CD4-positive, alpha-beta T cell (primary cell): ENCODE results near the gene KCNQ1. TPM values are rescaled to one million over a fixed set of nuclear protein-coding genes. Genes with fewer than 3 reads are reported as not detected.
A peak's percentile ranks its signal among the peaks of the same experiment; 100 is the strongest.

ENCODE experiments used
- ATAC-seq: fragments of 200-7000 bp; cut with Tn5 transposase; one replicate; pipeline ENCODE4 v1.10.0; 2022; ENCODE audit warnings: mild to moderate bottlenecking; ENCODE audit not compliant: poor library complexity
- CTCF ChIA-PET: fragments of 350-600 bp; sonication (Branson Sonifier 250); formaldehyde crosslinking; loops from one replicate; lab custom pipeline; 2021; ENCODE audit warnings: antibody characterized with exemption, inconsistent platforms; lab: Charles Lee
- POLR2A ChIA-PET: fragments of 350-600 bp; sonication (Branson Sonifier 250); formaldehyde crosslinking; loops from one replicate; lab custom pipeline; 2021; ENCODE audit warnings: antibody characterized with exemption, inconsistent platforms; lab: Charles Lee
- DNase-seq, 14 experiments: peaks; one replicate each; pipeline ENCODE4 v3.0.0-alpha.2; 2013 to 2020; ENCODE audit warnings: mixed read lengths in 2 of 14
- H3K27ac ChIP-seq, 2 donors: one replicate each; pipeline versions ENCODE4 v1.5.1 to v1.7.0; 2013; ENCODE audit warnings: low read length in 2 of 2, low read depth in 1 of 2, mild to moderate bottlenecking in 1 of 2
- H3K27me3 ChIP-seq, 2 experiments: 1 replicate in 1 of 2; 2 replicates in 1 of 2; pipeline versions ENCODE4 v1.6.1 to v1.7.0; 2013; ENCODE audit warnings: low read length in 2 of 2, control low read depth in 1 of 2, mild to moderate bottlenecking in 1 of 2, moderate library complexity in 1 of 2; ENCODE audit not compliant: insufficient read depth in 2 of 2, control insufficient read depth in 1 of 2
- H3K36me3 ChIP-seq: one replicate; pipeline ENCODE4 v1.6.1; 2013; ENCODE audit warnings: low read length, control low read depth; ENCODE audit not compliant: insufficient read depth
- H3K4me1 ChIP-seq: one replicate; pipeline ENCODE4 v1.6.1; 2013; ENCODE audit warnings: low read length, control low read depth; ENCODE audit not compliant: insufficient read depth
- H3K4me3 ChIP-seq: one replicate; pipeline ENCODE4 v1.5.1; 2013; ENCODE audit warnings: mild to moderate bottlenecking, low read length, moderate library complexity
- H3K9me3 ChIP-seq, 2 experiments: 1 replicate in 1 of 2; 2 replicates in 1 of 2; pipeline versions ENCODE4 v1.6.1 to v1.7.0; 2013; ENCODE audit warnings: low read length in 2 of 2, mild to moderate bottlenecking in 2 of 2, control low read depth in 1 of 2, moderate library complexity in 1 of 2; ENCODE audit not compliant: control insufficient read depth in 1 of 2, insufficient read depth in 1 of 2
- H3K27ac Mint-ChIP-seq: one replicate; pipeline ENCODE4 v1.8.0; 2020; ENCODE audit warnings: mixed read lengths
- H3K27me3 Mint-ChIP-seq: one replicate; pipeline ENCODE4 v1.8.0; 2021; ENCODE audit warnings: mixed read lengths
- H3K36me3 Mint-ChIP-seq: one replicate; pipeline ENCODE4 v1.8.0; 2021; ENCODE audit warnings: low read depth, mixed read lengths
- H3K4me1 Mint-ChIP-seq: one replicate; pipeline ENCODE4 v1.8.0; 2021; ENCODE audit warnings: low read depth, mixed read lengths
- H3K4me3 Mint-ChIP-seq: one replicate; pipeline ENCODE4 v1.8.0; 2020; ENCODE audit warnings: mild to moderate bottlenecking, mixed read lengths
- H3K9me3 Mint-ChIP-seq: one replicate; pipeline ENCODE4 v1.8.0; 2020; ENCODE audit warnings: mixed read lengths
- intact Hi-C, 2 experiments: fragments of 100-400 bp; cut with DNase I in 1 of 2; cut with micrococcal nuclease in 1 of 2; formaldehyde crosslinking; loops; one replicate each; pipeline versions ENCODE4 v1.15.1 to v1.9.0; 2023 to 2025; cut with DNase I, micrococcal nuclease
- total RNA-seq, 174 experiments: library from RNA in 2 of 174; stranded (reverse) in 2 of 174; gene quantifications; one replicate each; pipeline ENCODE4 v1.2.3 and lab custom pipeline; 2021 to 2026
- TF ChIP-seq, protein P1 (sequence below): fragments of 200-600 bp; IDR thresholded peaks from one replicate; pipeline ENCODE4 v1.8.0; 2022; ENCODE audit warnings: antibody characterized with exemption, mild to moderate bottlenecking

Gene KCNQ1
- total RNA-seq, 2 experiments from 2014 or later: 31.3 to 33.1 TPM

DNA sequence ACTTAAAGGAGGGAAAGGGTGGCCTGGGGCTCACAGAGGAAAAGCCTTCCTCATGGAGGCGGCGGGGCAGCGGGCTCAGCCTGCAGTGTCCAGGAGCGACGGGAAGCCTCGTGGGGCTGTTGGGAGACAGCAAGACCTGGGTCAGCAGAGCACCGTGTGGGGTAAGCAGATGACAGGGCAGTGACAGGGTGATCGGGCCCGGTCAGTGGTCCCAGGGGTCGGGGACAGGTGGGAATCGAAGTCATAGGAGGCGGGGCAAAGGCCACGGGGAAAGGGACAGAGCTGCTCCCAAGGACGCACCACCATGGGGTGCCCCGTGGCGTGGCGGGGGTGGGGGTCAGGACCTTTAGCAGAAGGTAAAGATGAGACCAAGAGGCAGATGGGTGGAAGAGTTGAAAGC lies 390.9 kb downstream of the KCNQ1 start:
- POLR2A ChIA-PET: no interaction called here
- intact Hi-C loops: no loop called here
- H3K36me3 Mint-ChIP-seq: no peaks in the 10 kb centered on the region
- no peaks in the 10 kb centered on the region for H3K27me3 Mint-ChIP-seq
- ATAC-seq (no peak), DNase-seq (no peak)
- no peak overlapping the region for H3K27ac Mint-ChIP-seq
- H3K9me3 Mint-ChIP-seq: no peaks in the 10 kb centered on the region
- H3K4me1 ChIP-seq: no peaks in the 10 kb centered on the region
- H3K27ac ChIP-seq: no peak overlapping the region
- no peaks in the 10 kb centered on the region for H3K36me3 ChIP-seq
- no peaks in the 10 kb centered on the region for H3K4me1 Mint-ChIP-seq
- TF ChIP-seq, protein P1, sequence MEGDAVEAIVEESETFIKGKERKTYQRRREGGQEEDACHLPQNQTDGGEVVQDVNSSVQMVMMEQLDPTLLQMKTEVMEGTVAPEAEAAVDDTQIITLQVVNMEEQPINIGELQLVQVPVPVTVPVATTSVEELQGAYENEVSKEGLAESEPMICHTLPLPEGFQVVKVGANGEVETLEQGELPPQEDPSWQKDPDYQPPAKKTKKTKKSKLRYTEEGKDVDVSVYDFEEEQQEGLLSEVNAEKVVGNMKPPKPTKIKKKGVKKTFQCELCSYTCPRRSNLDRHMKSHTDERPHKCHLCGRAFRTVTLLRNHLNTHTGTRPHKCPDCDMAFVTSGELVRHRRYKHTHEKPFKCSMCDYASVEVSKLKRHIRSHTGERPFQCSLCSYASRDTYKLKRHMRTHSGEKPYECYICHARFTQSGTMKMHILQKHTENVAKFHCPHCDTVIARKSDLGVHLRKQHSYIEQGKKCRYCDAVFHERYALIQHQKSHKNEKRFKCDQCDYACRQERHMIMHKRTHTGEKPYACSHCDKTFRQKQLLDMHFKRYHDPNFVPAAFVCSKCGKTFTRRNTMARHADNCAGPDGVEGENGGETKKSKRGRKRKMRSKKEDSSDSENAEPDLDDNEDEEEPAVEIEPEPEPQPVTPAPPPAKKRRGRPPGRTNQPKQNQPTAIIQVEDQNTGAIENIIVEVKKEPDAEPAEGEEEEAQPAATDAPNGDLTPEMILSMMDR: no peak
- H3K4me3 ChIP-seq: no peak overlapping the region
- H3K9me3 ChIP-seq: no peaks in the 10 kb centered on the region
- no peaks in the 10 kb centered on the region for H3K27me3 ChIP-seq
- no peak overlapping the region for H3K4me3 Mint-ChIP-seq
- CTCF ChIA-PET: no interaction called here

DNA sequence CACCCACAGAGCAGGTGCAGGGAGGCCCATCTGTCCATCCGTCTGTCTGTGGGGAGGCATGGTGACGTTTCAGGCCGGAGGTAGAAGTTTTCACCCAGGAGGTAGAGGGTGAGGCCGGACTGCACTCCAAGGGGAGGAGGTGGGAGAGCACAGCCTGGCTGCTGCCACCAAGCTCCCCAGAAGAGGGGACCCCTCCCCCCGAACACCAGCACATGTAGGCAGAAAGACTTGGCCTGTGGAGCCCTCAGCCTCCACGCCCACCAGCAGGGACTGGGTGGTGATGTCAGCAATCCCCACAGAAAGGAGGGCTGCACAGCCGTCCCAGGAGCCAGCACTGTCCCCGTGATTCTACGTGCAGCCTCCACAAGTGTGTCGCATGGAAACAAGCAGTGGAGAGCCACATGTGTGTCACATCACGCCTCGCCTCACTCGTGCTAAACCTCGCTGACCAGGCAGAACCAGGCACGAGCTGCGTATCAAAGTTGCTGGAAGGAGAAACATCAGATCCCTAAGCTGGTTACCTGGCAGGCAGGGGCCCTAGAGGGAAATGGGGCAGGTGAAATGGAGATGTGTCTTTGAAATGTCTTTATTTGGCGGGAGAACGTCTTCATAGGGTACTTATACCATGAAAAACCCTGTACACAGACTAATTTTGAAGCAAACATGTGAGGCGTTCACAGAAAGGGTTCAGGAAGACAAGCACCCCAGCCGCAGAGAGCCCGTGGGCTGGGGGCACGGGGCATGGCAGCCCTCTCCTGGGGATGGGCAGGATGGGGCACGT lies 391.7 kb downstream of the KCNQ1 start:
- H3K4me1 ChIP-seq: no peaks in the 10 kb centered on the region
- ATAC-seq: no peak
- TF ChIP-seq, protein P1: no peak
- H3K36me3 ChIP-seq: no peaks in the 10 kb centered on the region
- Mint-ChIP-seq H3K27me3 (no peaks in the 10 kb centered on the region), H3K27ac (no peak overlapping the region), H3K4me1 (no peaks in the 10 kb centered on the region), H3K4me3 (no peak overlapping the region), H3K9me3 (no peaks in the 10 kb centered on the region), H3K36me3 (no peaks in the 10 kb centered on the region)
- no peak for DNase-seq
- intact Hi-C loops: no loop called here
- H3K9me3 ChIP-seq: no peaks in the 10 kb centered on the region
- H3K27ac ChIP-seq: no peak overlapping the region
- no peak overlapping the region for H3K4me3 ChIP-seq
- CTCF ChIA-PET: no interaction called here
- H3K27me3 ChIP-seq: no peaks in the 10 kb centered on the region
- POLR2A ChIA-PET: no interaction called here

DNA sequence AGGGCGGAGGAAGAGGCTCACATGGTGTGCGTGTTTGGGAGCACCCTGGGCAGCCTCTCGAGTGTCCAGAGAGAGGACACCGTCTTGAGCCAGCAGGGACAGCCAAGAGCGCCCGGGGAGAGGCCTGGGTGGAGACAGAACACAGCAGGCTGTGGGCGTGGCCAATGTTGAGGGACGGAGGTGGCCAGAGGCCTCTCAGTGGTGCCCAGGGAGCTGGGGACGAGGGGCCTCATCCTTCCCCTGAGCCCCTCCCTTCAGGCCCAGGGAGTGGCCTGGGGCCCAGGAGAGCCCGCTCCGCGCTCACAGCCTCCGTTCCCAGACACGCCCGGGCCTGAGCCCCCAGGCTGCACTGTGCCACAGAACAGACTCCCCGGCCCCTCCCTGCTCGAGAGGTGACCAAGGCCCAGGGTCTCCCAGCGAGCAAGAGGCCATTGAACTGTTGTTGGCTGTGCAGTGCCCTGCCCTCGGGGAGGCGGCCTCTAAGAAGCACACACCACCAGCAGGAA lies 392.3 kb downstream of the KCNQ1 start:
- Histone ChIP-seq H3K27me3 (no peaks in the 10 kb centered on the region), H3K36me3 (no peaks in the 10 kb centered on the region), H3K4me3 (no peak overlapping the region), H3K9me3 (no peaks in the 10 kb centered on the region), H3K27ac (no peak overlapping the region), H3K4me1 (no peaks in the 10 kb centered on the region)
- POLR2A ChIA-PET: no interaction called here
- Mint-ChIP-seq H3K27ac (no peak overlapping the region), H3K36me3 (no peaks in the 10 kb centered on the region), H3K9me3 (no peaks in the 10 kb centered on the region), H3K4me1 (no peaks in the 10 kb centered on the region), H3K27me3 (no peaks in the 10 kb centered on the region), H3K4me3 (no peak overlapping the region)
- DNase-seq (peak in 1 of 14 experiments; percentile 14), ATAC-seq (no peak)
- intact Hi-C loops: no loop called here
- CTCF ChIA-PET: no interaction called here
- TF ChIP-seq, protein P1: no peak
